Astrocyte of the spinal cord (primary cell): ENCODE data around the gene CEP164.
A peak's percentile ranks its signal among the peaks of the same experiment; 100 is the strongest.

ENCODE experiments used
- DNase-seq: peaks from one replicate; pipeline ENCODE4 v3.0.0; 2011; ENCODE audit warnings: low read depth, low spot score
- H3K4me3 ChIP-seq: 2 replicates; pipeline ENCODE4 v1.5.1; 2011; ENCODE audit warnings: low read depth, mild to moderate bottlenecking, low read length, moderate library complexity
- CTCF ChIP-seq: IDR thresholded peaks from 2 replicates; pipeline ENCODE4 v1.5.1; 2012; ENCODE audit warnings: low read depth, mild to moderate bottlenecking, low read length, inconsistent platforms
- in situ Hi-C: cut with HindIII; loops from 2 replicates; pipeline ENCODE4 v1.10.0; 2017; ENCODE audit warnings: low sequenced_read_pairs

CEP164 gene

DNA sequence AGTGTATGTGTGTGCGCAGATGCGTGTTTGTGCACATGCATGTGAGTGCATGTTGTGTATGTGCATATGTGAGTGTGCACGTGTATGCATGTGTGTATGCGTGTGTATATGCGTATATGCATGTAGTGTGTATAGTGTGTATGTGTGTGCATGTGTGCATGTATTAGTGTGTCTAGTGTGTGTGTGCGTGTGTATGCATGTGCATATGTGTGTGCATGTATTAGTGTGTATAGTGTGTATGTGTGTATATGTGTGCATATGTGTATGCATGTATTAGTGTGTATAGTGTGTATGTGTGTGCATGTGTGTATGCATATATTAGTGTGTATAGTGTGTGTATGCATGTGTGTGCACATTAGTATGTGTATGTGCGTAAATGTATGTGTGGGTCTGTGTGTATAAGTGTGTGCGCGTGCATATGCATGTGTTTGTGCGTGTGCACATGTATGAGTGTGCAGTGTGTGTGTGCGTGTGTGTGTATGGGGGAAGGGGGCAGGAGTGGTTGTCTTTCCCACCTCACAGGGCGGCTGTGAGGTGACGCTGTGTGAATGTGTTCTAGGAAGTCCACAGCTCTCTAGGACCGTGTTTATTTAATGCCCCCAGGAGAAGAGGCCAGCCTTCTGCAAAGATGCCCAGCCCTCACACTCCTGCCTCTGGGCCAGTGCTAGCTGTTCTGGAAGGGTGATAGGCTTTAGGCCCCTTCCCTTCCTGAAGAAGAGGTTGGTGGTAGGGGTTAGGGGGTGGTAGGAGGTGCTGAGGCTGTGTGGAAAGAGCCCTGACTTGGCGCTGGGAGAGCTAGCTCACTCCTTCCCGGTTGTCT lies 114.6 kb downstream of the CEP164 start:
- TF ChIP-seq CTCF: no peak
- in situ Hi-C loops: no loop called here
- no peak overlapping the region for H3K4me3 ChIP-seq
- no peak for DNase-seq

DNA sequence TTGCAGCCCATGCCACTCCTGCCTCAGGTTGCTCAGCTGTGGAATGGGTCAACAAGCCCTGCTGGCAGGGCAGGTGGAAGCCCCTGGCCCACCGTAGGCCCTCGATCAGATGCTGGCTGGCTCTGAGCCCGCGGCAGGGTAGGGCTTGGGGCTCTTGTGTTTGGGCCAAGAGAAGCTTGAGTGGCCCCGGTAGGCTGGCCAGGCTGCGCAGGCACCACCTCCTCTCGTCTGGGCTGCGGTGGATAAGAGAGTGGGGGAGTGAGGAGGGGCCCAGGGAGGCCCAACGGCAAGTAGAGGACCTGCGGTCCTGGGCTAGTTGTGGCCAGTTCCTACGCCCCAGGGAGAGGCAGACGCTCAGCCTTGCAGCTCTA lies 115.2 kb downstream of the CEP164 start:
- no peak overlapping the region for H3K4me3 ChIP-seq
- no peak for DNase-seq
- in situ Hi-C loops: no loop called here
- no peak for TF ChIP-seq CTCF

GRCh38 chr11:117443266-117444186 lies 115.9 kb downstream of the CEP164 start:
- H3K4me3 ChIP-seq: no peak overlapping the region
- in situ Hi-C loops: no loop called here
- no peak for DNase-seq
- TF ChIP-seq CTCF: peak; percentile 59

- no peak for TF ChIP-seq CTCF
- in situ Hi-C loops: no loop called here
- H3K4me3 ChIP-seq: no peak overlapping the region
- no peak for DNase-seq
Measured at GRCh38 chr11:117444256-117444655, 116.6 kb downstream of the CEP164 start.

- no peak for TF ChIP-seq CTCF
- in situ Hi-C loops: no loop called here
- no peak overlapping the region for H3K4me3 ChIP-seq
- DNase-seq: no peak
Measured at GRCh38 chr11:117444711-117445658, 117.3 kb downstream of the CEP164 start.
